CD14-positive monocyte (primary cell): ENCODE results near the gene LIN54. TPM values are rescaled to one million over a fixed set of nuclear protein-coding genes. Genes with fewer than 3 reads are reported as not detected.

Experiments used
- DNase-seq, 3 donors: peaks; one replicate each; pipeline ENCODE4 v3.0.0-alpha.2; 2011 to 2022
- H2AFZ ChIP-seq: 2 replicates; pipeline ENCODE4 v1.6.0; 2012; ENCODE audit warnings: mild to moderate bottlenecking, low read depth, low read length, inconsistent platforms; ENCODE audit not compliant: insufficient read depth, poor library complexity, severe bottlenecking
- H3K27ac ChIP-seq, 2 donors: 1 replicate in 1 of 2; 2 replicates in 1 of 2; pipeline ENCODE4 v1.5.1; 2012 to 2013; ENCODE audit warnings: low read length in 2 of 2, control low read depth in 1 of 2, inconsistent platforms in 1 of 2, low read depth in 1 of 2, mild to moderate bottlenecking in 1 of 2
- H3K27me3 ChIP-seq, 2 donors: one replicate each; pipeline versions ENCODE4 v1.6.0 to v1.6.1; 2011 to 2013; ENCODE audit warnings: low read length in 2 of 2; ENCODE audit not compliant: control insufficient read depth in 2 of 2, insufficient read depth in 2 of 2
- H3K36me3 ChIP-seq, 2 donors: replicated peaks in 1 of 2; 1 replicate in 1 of 2; 2 replicates in 1 of 2; pipeline versions ENCODE4 v1.5.1 to v1.6.1; 2012 to 2013; ENCODE audit warnings: low read length in 2 of 2, control low read depth in 1 of 2, inconsistent platforms in 1 of 2, mild to moderate bottlenecking in 1 of 2; ENCODE audit not compliant: insufficient read depth in 2 of 2, control insufficient read depth in 1 of 2
- H3K4me1 ChIP-seq, 2 donors: 1 replicate in 1 of 2; 2 replicates in 1 of 2; pipeline versions ENCODE4 v1.5.1 to v1.6.1; 2012 to 2013; ENCODE audit warnings: low read length in 2 of 2, control low read depth in 1 of 2, inconsistent platforms in 1 of 2, mild to moderate bottlenecking in 1 of 2, moderate library complexity in 1 of 2; ENCODE audit not compliant: insufficient read depth in 2 of 2, control insufficient read depth in 1 of 2
- H3K4me2 ChIP-seq: replicated peaks from 2 replicates; pipeline ENCODE3; 2012; ENCODE audit warnings: low read length, moderate library complexity, mild to moderate bottlenecking; ENCODE audit not compliant: poor library complexity, severe bottlenecking; ENCODE audit errors: extremely low read depth
- H3K4me3 ChIP-seq, 3 experiments: fragments of 200-600 bp in 1 of 3; sonication (generic) in 1 of 3; replicated peaks in 1 of 3; 1 replicate in 2 of 3; 2 replicates in 1 of 3; pipeline ENCODE4 v1.5.1; 2011 to 2013; ENCODE audit warnings: low read length in 3 of 3, mild to moderate bottlenecking in 3 of 3, control low read depth in 2 of 3, low read depth in 2 of 3, inconsistent platforms in 1 of 3, moderate library complexity in 1 of 3
- H3K79me2 ChIP-seq: 2 replicates; pipeline ENCODE4 v1.6.0; 2012; ENCODE audit warnings: mild to moderate bottlenecking, control low read depth, inconsistent platforms, low read length, moderate library complexity; ENCODE audit not compliant: insufficient read depth
- H3K9ac ChIP-seq: 2 replicates; pipeline ENCODE4 v1.6.0; 2017; ENCODE audit warnings: low read length, mild to moderate bottlenecking; ENCODE audit not compliant: insufficient read depth, poor library complexity, severe bottlenecking
- H3K9me3 ChIP-seq, 2 donors: replicated peaks in 1 of 2; 1 replicate in 1 of 2; 2 replicates in 1 of 2; pipeline versions ENCODE4 v1.5.1 to v1.6.1; 2012 to 2013; ENCODE audit warnings: low read length in 2 of 2, control low read depth in 1 of 2; ENCODE audit not compliant: control insufficient read depth in 1 of 2, insufficient read depth in 1 of 2
- H4K20me1 ChIP-seq: 2 replicates; pipeline ENCODE4 v1.6.0; 2012; ENCODE audit warnings: mild to moderate bottlenecking, low read length, control low read depth, moderate library complexity; ENCODE audit not compliant: insufficient read depth
- H3K27ac Mint-ChIP-seq, 7 donors: one replicate each; pipeline ENCODE4 v1.8.0; 2020; ENCODE audit warnings: mild to moderate bottlenecking in 7 of 7, mixed read lengths in 7 of 7, moderate library complexity in 6 of 7, inconsistent platforms in 2 of 7
- H3K27me3 Mint-ChIP-seq, 3 donors: one replicate each; pipeline ENCODE4 v1.8.0; 2021 to 2022; ENCODE audit warnings: low read depth in 3 of 3, mild to moderate bottlenecking in 3 of 3, mixed read lengths in 3 of 3, moderate library complexity in 3 of 3, inconsistent platforms in 1 of 3
- H3K36me3 Mint-ChIP-seq, 2 donors: one replicate each; pipeline ENCODE4 v1.8.0; 2020; ENCODE audit warnings: mixed read lengths in 2 of 2, inconsistent platforms in 1 of 2, mild to moderate bottlenecking in 1 of 2
- H3K4me1 Mint-ChIP-seq: one replicate; pipeline ENCODE4 v1.8.0; 2020; ENCODE audit warnings: mild to moderate bottlenecking, mixed read lengths
- H3K4me3 Mint-ChIP-seq, 2 donors: one replicate each; pipeline ENCODE4 v1.8.0; 2020; ENCODE audit warnings: mild to moderate bottlenecking in 2 of 2, mixed read lengths in 2 of 2, moderate library complexity in 1 of 2
- H3K9me3 Mint-ChIP-seq, 7 donors: one replicate each; pipeline ENCODE4 v1.8.0; 2020 to 2022; ENCODE audit warnings: mixed read lengths in 7 of 7, mild to moderate bottlenecking in 6 of 7, moderate library complexity in 6 of 7, inconsistent platforms in 2 of 7
- CTCF ChIP-seq: fragments of 200-600 bp; IDR thresholded peaks from one replicate; pipeline ENCODE4 v1.8.0; 2022; ENCODE audit warnings: antibody characterized with exemption, mild to moderate bottlenecking
- WGBS: methylation state at CpG from one replicate; pipeline ENCODE4 v1.1.5; 2013; ENCODE audit warnings: missing lambda C conversion rate; ENCODE audit not compliant: insufficient coverage; 5-methylcytosine and 5-hydroxymethylcytosine counted together
- intact Hi-C, 2 donors: fragments of 100-400 bp; cut with micrococcal nuclease; formaldehyde crosslinking; loops; one replicate each; pipeline versions ENCODE4 v1.15.0 to v1.15.1; 2023
- polyA plus RNA-seq, 3 donors: library from polyadenylated mRNA; depleted of rRNA in 1 of 3; unstranded in 2 of 3; stranded (reverse) in 1 of 3; fragments of 300-500 nt in 2 of 3; fragments of >200 nt in 1 of 3; fragmentation: Illumina TruSeq in 2 of 3; gene quantifications; 1 replicate in 2 of 3; 2 replicates in 1 of 3; pipeline ENCODE4 v1.2.3, GENCODE V29; 2012 to 2021

LIN54 gene
- polyA plus RNA-seq, 3 donors = 2.9 to 6.4 (median 3.7) TPM

GRCh38 chr4:83002329-83002728 is 8.3 kb downstream of the LIN54 start:
- no peak overlapping the region for H3K4me2 ChIP-seq
- no peaks in the 10 kb centered on the region for H3K4me1 ChIP-seq
- no peak overlapping the region for H3K4me3 Mint-ChIP-seq
- H3K36me3 Mint-ChIP-seq = peaks cover 3 to 14% of the 10 kb centered on the region in 2 donors
- H3K4me3 ChIP-seq = no peak overlapping the region
- no peaks in the 10 kb centered on the region for H3K9me3 ChIP-seq
- peak overlapping the region in 1 of 7 donors; percentile 76 for H3K27ac Mint-ChIP-seq
- H3K27me3 Mint-ChIP-seq = no peaks in the 10 kb centered on the region
- H3K27me3 ChIP-seq = no peaks in the 10 kb centered on the region
- peaks cover 3% of the 10 kb centered on the region for H4K20me1 ChIP-seq
- WGBS = 100% methylated on average over 1 of the region's 3 CpGs
- no peak for DNase-seq
- TF ChIP-seq CTCF = no peak
- no peak overlapping the region for H3K27ac ChIP-seq
- intact Hi-C loops = no loop called here
- no peaks in the 10 kb centered on the region for H3K36me3 ChIP-seq
- no peak overlapping the region for H3K9ac ChIP-seq
- peaks cover 93% of the 10 kb centered on the region for H3K79me2 ChIP-seq
- H3K4me1 Mint-ChIP-seq = peaks cover 5% of the 10 kb centered on the region
- H2AFZ ChIP-seq = no peak overlapping the region
- H3K9me3 Mint-ChIP-seq = no peaks in the 10 kb centered on the region

- TF ChIP-seq CTCF = no peak
- Mint-ChIP-seq H3K9me3 (no peaks in the 10 kb centered on the region), H3K36me3 (peaks cover 3 to 14% of the 10 kb centered on the region in 2 donors), H3K27me3 (no peaks in the 10 kb centered on the region), H3K4me1 (peaks cover 5% of the 10 kb centered on the region), H3K27ac (peak overlapping the region in 3 of 7 donors; percentile 12 to 16 (median 14)), H3K4me3 (no peak overlapping the region)
- no peak overlapping the region for H3K27ac ChIP-seq
- peaks cover 3% of the 10 kb centered on the region for H4K20me1 ChIP-seq
- intact Hi-C loops = no loop called here
- H3K36me3 ChIP-seq = no peaks in the 10 kb centered on the region
- no peak overlapping the region for H3K4me2 ChIP-seq
- H3K9me3 ChIP-seq = no peaks in the 10 kb centered on the region
- H3K4me3 ChIP-seq = no peak overlapping the region
- no peaks in the 10 kb centered on the region for H3K27me3 ChIP-seq
- no peak overlapping the region for H3K9ac ChIP-seq
- no peak for DNase-seq
- H2AFZ ChIP-seq = no peak overlapping the region
- H3K4me1 ChIP-seq = no peaks in the 10 kb centered on the region
- peaks cover 93% of the 10 kb centered on the region for H3K79me2 ChIP-seq
Measured at GRCh38 chr4:82998898-82999297, 11.7 kb downstream of the LIN54 start.
